Subcutaneous abdominal adipose tissue (tissue), 5 donors: ENCODE data around the gene MACROD2.

ENCODE experiments used
- H3K27ac ChIP-seq: one replicate; pipeline ENCODE4 v1.7.0; 2013; ENCODE audit warnings: low read depth, mild to moderate bottlenecking, inconsistent platforms, low read length, moderate library complexity
- H3K27me3 ChIP-seq, 5 donors: one replicate each; pipeline ENCODE4 v1.7.0; 2013; ENCODE audit warnings: low read length in 5 of 5, inconsistent platforms in 1 of 5; ENCODE audit not compliant: control insufficient read depth in 5 of 5, insufficient read depth in 4 of 5
- H3K36me3 ChIP-seq, 5 donors: one replicate each; pipeline ENCODE4 v1.7.0; 2013; ENCODE audit warnings: low read length in 5 of 5; ENCODE audit not compliant: control insufficient read depth in 5 of 5, insufficient read depth in 5 of 5
- H3K4me1 ChIP-seq, 5 donors: one replicate each; pipeline ENCODE4 v1.7.0; 2013; ENCODE audit warnings: low read length in 5 of 5, mild to moderate bottlenecking in 3 of 5, moderate library complexity in 1 of 5; ENCODE audit not compliant: control insufficient read depth in 5 of 5, insufficient read depth in 5 of 5
- H3K4me3 ChIP-seq, 5 donors: one replicate each; pipeline ENCODE4 v1.7.0; 2013; ENCODE audit warnings: low read length in 5 of 5, low read depth in 1 of 5
- H3K9ac ChIP-seq, 5 donors: one replicate each; pipeline ENCODE4 v1.7.0; 2013; ENCODE audit warnings: low read length in 5 of 5, mild to moderate bottlenecking in 4 of 5, moderate library complexity in 3 of 5
- H3K9me3 ChIP-seq, 5 donors: one replicate each; pipeline ENCODE4 v1.7.0; 2013; ENCODE audit warnings: low read length in 5 of 5; ENCODE audit not compliant: control insufficient read depth in 5 of 5
- donor health status: healthy.
- donor health status: healthy.
- donor health status: healthy.
- donor health status: healthy.
- donor health status: healthy.

MACROD2 gene

GRCh38 chr20:14951707-14952418, 956.5 kb downstream of the MACROD2 start:
- Histone ChIP-seq H3K4me3 (no peak overlapping the region), H3K27ac (no peak overlapping the region), H3K4me1 (peaks cover 0 to 4% (median 0%) of the 10 kb centered on the region in 5 donors), H3K9ac (no peak overlapping the region), H3K27me3 (no peaks in the 10 kb centered on the region), H3K36me3 (no peaks in the 10 kb centered on the region), H3K9me3 (peaks cover 0 to 4% (median 0%) of the 10 kb centered on the region in 5 donors)

- Histone ChIP-seq H3K27me3 (no peaks in the 10 kb centered on the region), H3K4me1 (peaks cover 0 to 4% (median 0%) of the 10 kb centered on the region in 5 donors), H3K27ac (no peak overlapping the region), H3K9me3 (no peaks in the 10 kb centered on the region), H3K9ac (no peak overlapping the region), H3K4me3 (no peak overlapping the region), H3K36me3 (no peaks in the 10 kb centered on the region)
These were observed 958.4 kb downstream of the MACROD2 start for GRCh38 chr20:14953736-14954135.

- Histone ChIP-seq H3K4me1 (peaks cover 0 to 4% (median 0%) of the 10 kb centered on the region in 5 donors), H3K27me3 (no peaks in the 10 kb centered on the region), H3K9ac (no peak overlapping the region)
These were observed 960.1 kb downstream of the MACROD2 start for GRCh38 chr20:14955399-14955798.

GRCh38 chr20:14956026-14956425, 960.7 kb downstream of the MACROD2 start:
- H3K9me3 ChIP-seq, result no peaks in the 10 kb centered on the region
- no peak overlapping the region for H3K4me3 ChIP-seq
- no peak overlapping the region for H3K9ac ChIP-seq
- H3K27me3 ChIP-seq, result no peaks in the 10 kb centered on the region
- H3K4me1 ChIP-seq, result peaks cover 0 to 4% (median 0%) of the 10 kb centered on the region in 5 donors
- no peaks in the 10 kb centered on the region for H3K36me3 ChIP-seq
- H3K27ac ChIP-seq, result no peak overlapping the region

More at GRCh38 chr20:14955399-14955798, 960.1 kb downstream of the MACROD2 start:
- Histone ChIP-seq H3K9me3 (no peaks in the 10 kb centered on the region), H3K27ac (no peak overlapping the region), H3K4me3 (no peak overlapping the region), H3K36me3 (no peaks in the 10 kb centered on the region)

GRCh38 chr20:14956538-14956937, 961.2 kb downstream of the MACROD2 start:
- Histone ChIP-seq H3K4me3 (no peak overlapping the region), H3K36me3 (no peaks in the 10 kb centered on the region), H3K27ac (no peak overlapping the region), H3K27me3 (no peaks in the 10 kb centered on the region), H3K9ac (no peak overlapping the region), H3K4me1 (peaks cover 0 to 4% (median 0%) of the 10 kb centered on the region in 5 donors), H3K9me3 (no peaks in the 10 kb centered on the region)

- Histone ChIP-seq H3K9me3 (no peaks in the 10 kb centered on the region), H3K4me1 (peaks cover 0 to 4% (median 0%) of the 10 kb centered on the region in 5 donors), H3K27me3 (no peaks in the 10 kb centered on the region), H3K9ac (no peak overlapping the region), H3K27ac (no peak overlapping the region), H3K4me3 (no peak overlapping the region), H3K36me3 (no peaks in the 10 kb centered on the region)
These were observed 962.1 kb downstream of the MACROD2 start for GRCh38 chr20:14957402-14957801.

- H3K4me3 ChIP-seq, result no peak overlapping the region
- H3K9me3 ChIP-seq, result no peaks in the 10 kb centered on the region
- H3K9ac ChIP-seq, result no peak overlapping the region
- H3K36me3 ChIP-seq, result no peaks in the 10 kb centered on the region
- H3K4me1 ChIP-seq, result peaks cover 0 to 4% (median 0%) of the 10 kb centered on the region in 5 donors
- no peaks in the 10 kb centered on the region for H3K27me3 ChIP-seq
- no peak overlapping the region for H3K27ac ChIP-seq
These were observed 963.3 kb downstream of the MACROD2 start for GRCh38 chr20:14958626-14959025.

GRCh38 chr20:14959506-14960475, 964.5 kb downstream of the MACROD2 start:
- H3K9ac ChIP-seq, result no peak overlapping the region
- H3K9me3 ChIP-seq, result no peaks in the 10 kb centered on the region
- no peak overlapping the region for H3K4me3 ChIP-seq
- H3K36me3 ChIP-seq, result no peaks in the 10 kb centered on the region
- H3K4me1 ChIP-seq, result peaks cover 0 to 4% (median 0%) of the 10 kb centered on the region in 5 donors
- no peaks in the 10 kb centered on the region for H3K27me3 ChIP-seq
- no peak overlapping the region for H3K27ac ChIP-seq

GRCh38 chr20:14960831-14961230, 965.5 kb downstream of the MACROD2 start:
- no peak overlapping the region for H3K9ac ChIP-seq
- H3K9me3 ChIP-seq, result no peaks in the 10 kb centered on the region
- no peaks in the 10 kb centered on the region for H3K36me3 ChIP-seq
- no peak overlapping the region for H3K4me3 ChIP-seq
- no peaks in the 10 kb centered on the region for H3K4me1 ChIP-seq
- H3K27ac ChIP-seq, result no peak overlapping the region
- no peaks in the 10 kb centered on the region for H3K27me3 ChIP-seq

GRCh38 chr20:14963262-14963663, 967.9 kb downstream of the MACROD2 start:
- no peaks in the 10 kb centered on the region for H3K9me3 ChIP-seq

More at GRCh38 chr20:14963262-14963663, 967.9 kb downstream of the MACROD2 start:
- Histone ChIP-seq H3K27me3 (no peaks in the 10 kb centered on the region), H3K27ac (no peak overlapping the region), H3K4me1 (no peaks in the 10 kb centered on the region), H3K4me3 (no peak overlapping the region), H3K36me3 (no peaks in the 10 kb centered on the region), H3K9ac (no peak overlapping the region)
